Endothelial cell of umbilical vein (primary cell): Measurements from ENCODE around the gene NCOA5.

Source experiments
- CTCF ChIP-seq, 2 donors: IDR thresholded peaks; 1 replicate in 1 of 2; 2 replicates in 1 of 2; pipeline ENCODE4 v1.5.1; 2011; ENCODE audit warnings: low read length in 2 of 2, mild to moderate bottlenecking in 2 of 2, moderate library complexity in 2 of 2, control low read depth in 1 of 2, inconsistent platforms in 1 of 2, low read depth in 1 of 2; ENCODE audit not compliant: insufficient read depth in 1 of 2; ENCODE audit errors: extremely low read depth in 1 of 2
- EZH2 ChIP-seq: IDR thresholded peaks from 2 replicates; pipeline ENCODE4 v1.6.1; 2012; ENCODE audit warnings: borderline replicate concordance, low read depth, mild to moderate bottlenecking, moderate library complexity, low read length, inconsistent platforms; ENCODE audit not compliant: severe bottlenecking
- FOS ChIP-seq: IDR thresholded peaks from 2 replicates; pipeline ENCODE4 v1.6.1; 2011; ENCODE audit warnings: mild to moderate bottlenecking, low read length, moderate library complexity, borderline replicate concordance; ENCODE audit not compliant: insufficient read depth
- JUN ChIP-seq: IDR thresholded peaks from 2 replicates; pipeline ENCODE4 v1.6.1; 2011; ENCODE audit warnings: borderline replicate concordance, low read depth; ENCODE audit not compliant: insufficient read length, insufficient read depth
- POLR2A ChIP-seq: IDR thresholded peaks from 2 replicates; pipeline ENCODE4 v1.6.1; 2012; ENCODE audit warnings: low read depth, mild to moderate bottlenecking, control low read depth, low read length
- POLR2AphosphoS5 ChIP-seq: IDR thresholded peaks from 2 replicates; pipeline ENCODE4 v1.6.1; 2012; ENCODE audit warnings: low read depth, mild to moderate bottlenecking, control low read depth, low read length, moderate library complexity; ENCODE audit not compliant: insufficient read depth

- TF ChIP-seq EZH2 (no peak), CTCF (IDR thresholded peaks at IDR 0.05; ENCODE audit: extremely low read depth in 1 of 2, insufficient read depth in 1 of 2, low read depth in 1 of 2, low read length in 2 of 2) (no peak), POLR2AphosphoS5 (no peak), POLR2A (no peak), JUN (no peak), FOS (no peak)
Observed at GRCh38 chr20:46093531-46093930, 3.8 kb upstream of the NCOA5 start.
